Ovary (tissue), 9 donors: ENCODE data around the gene STX3. TPM values are rescaled to one million over a fixed set of nuclear protein-coding genes. Genes with fewer than 3 reads are reported as not detected.
A peak's percentile ranks its signal among the peaks of the same experiment; 100 is the strongest.

Source experiments
- DNase-seq, 5 donors: peaks; one replicate each; pipeline ENCODE4 v3.0.0-alpha.2; 2019 to 2020
- H3K27ac ChIP-seq, 2 donors: fragments of 200-600 bp; one replicate each; pipeline versions ENCODE4 v1.5.1 to v1.8.0; 2019 to 2022
- H3K27me3 ChIP-seq: fragments of 200-600 bp; one replicate; pipeline ENCODE4 v1.8.0; 2022
- H3K36me3 ChIP-seq: fragments of 200-600 bp; sonication (generic); one replicate; pipeline ENCODE4 v1.5.1; 2019
- H3K4me1 ChIP-seq: one replicate; pipeline ENCODE4 v1.8.1; 2013; ENCODE audit warnings: mild to moderate bottlenecking, moderate library complexity; ENCODE audit not compliant: insufficient read depth
- H3K4me3 ChIP-seq: fragments of 200-600 bp; sonication (generic); one replicate; pipeline ENCODE4 v1.5.1; 2017
- H3K9me3 ChIP-seq, 2 donors: fragments of 200-600 bp in 1 of 2; sonication (generic) in 1 of 2; one replicate each; pipeline versions ENCODE4 v1.5.1 to v1.8.1; 2013 to 2019; ENCODE audit warnings: mild to moderate bottlenecking in 1 of 2, moderate library complexity in 1 of 2
- CTCF ChIP-seq, 3 donors: fragments of 450-650 bp in 2 of 3; fragments of 200-600 bp in 1 of 3; IDR thresholded peaks; one replicate each; pipeline versions ENCODE4 v1.5.1 to v1.8.0; 2016 to 2022; ENCODE audit warnings: antibody characterized with exemption in 3 of 3, mild to moderate bottlenecking in 1 of 3
- EP300 ChIP-seq: sonication (generic); formaldehyde crosslinking; IDR thresholded peaks from one replicate; pipeline ENCODE4 v1.6.1; 2017; ENCODE audit warnings: antibody characterized with exemption
- POLR2A ChIP-seq: fragments of 450-650 bp; IDR thresholded peaks from one replicate; pipeline ENCODE4 v1.6.1; 2017; ENCODE audit warnings: antibody characterized with exemption, mild to moderate bottlenecking, moderate library complexity
- WGBS, 3 donors: extraction: QIAGEN DNeasy Blood & Tissue Kit in 1 of 3; methylation state at CpG; one replicate each; pipeline versions ENCODE4 v1.1.5 to v1.1.7; 2013 to 2017; 5-methylcytosine and 5-hydroxymethylcytosine counted together
- intact Hi-C, 4 donors: fragments of 100-400 bp; cut with DNase I; formaldehyde crosslinking; loops; one replicate each; pipeline versions ENCODE4 v1.11.0 to v1.15.1; 2022 to 2023
- polyA plus RNA-seq, 2 donors: library from polyadenylated mRNA; stranded (reverse); fragments of 200-250 nt in 1 of 2; fragments of 350-450 nt in 1 of 2; fragmentation: Illumina TruSeq in 1 of 2; extraction: RNeasy Lipid Tissue Mini Kit (QIAGEN cat#74804) in 1 of 2; gene quantifications; one replicate each; pipeline ENCODE4 v1.2.3, GENCODE V29; 2013 to 2014
- total RNA-seq, 7 donors: library from RNA; depleted of rRNA in 2 of 7; stranded (reverse); fragments of >200 nt in 2 of 7; fragmentation: NEBNext Ultra II Directional in 3 of 7; extraction: Animal tissue kit (Norgen Biotek cat#: 25700) in 3 of 7; gene quantifications; one replicate each; pipeline versions ENCODE4 v1.1.0 to v1.2.4, GENCODE V29; 2016 to 2023
- donor health status: DM: no; HTN: no; CAD: no; lungs with moderate emphysema.
- donor health status: DM: no; HTN: no; CAD: no.
- donor health status: Bipolar disorder and iron deficiency.
- donor health status: DM: yes; HTN: yes; CAD: no.
- donor health status: DM: no; HTN: no; CAD: no.
- donor health status: DM: yes; HTN: yes; CAD: no.

The STX3 gene
- total and polyA plus RNA-seq, 9 donors, result 13.3 to 29.4 (median 16.2) TPM

GRCh38 chr11:59804061-59804460 is 48.9 kb downstream of the STX3 start:
- TF ChIP-seq EP300, result no peak
- no peak for TF ChIP-seq CTCF (IDR thresholded peaks at IDR 0.05)
- no peak for DNase-seq
- Histone ChIP-seq H3K27ac (no peak overlapping the region), H3K27me3 (no peaks in the 10 kb centered on the region), H3K9me3 (no peaks in the 10 kb centered on the region), H3K4me1 (no peaks in the 10 kb centered on the region), H3K36me3 (no peaks in the 10 kb centered on the region), H3K4me3 (no peak overlapping the region)
- intact Hi-C loops, result loop anchor here in 3 of 4 donors (5.0 to 10.0 kb wide), 3 partner anchors 49 to 269 kb away; partner anchors contain the start of gene STX3 (in 1 of the 3)
- 92 to 98% (median 95%) methylated on average over 2 of the region's 2 CpGs for WGBS, 3 donors

GRCh38 chr11:59807047-59807610 is 52.0 kb downstream of the STX3 start:
- H3K36me3 ChIP-seq, result no peaks in the 10 kb centered on the region
- no peak overlapping the region for H3K27ac ChIP-seq
- H3K4me1 ChIP-seq, result no peaks in the 10 kb centered on the region
- no peaks in the 10 kb centered on the region for H3K9me3 ChIP-seq
- intact Hi-C loops, result loop anchor here in 2 of 4 donors (10.0 kb wide), 2 partner anchors 52 to 272 kb away; partner anchors contain the start of gene STX3 (in 1 of the 2)
- no peaks in the 10 kb centered on the region for H3K27me3 ChIP-seq
- 76 to 78% (median 77%) methylated on average over 1 of the region's 1 CpG for WGBS, 3 donors
- no peak overlapping the region for H3K4me3 ChIP-seq
- DNase-seq, result no peak
- no peak for TF ChIP-seq EP300
- no peak for TF ChIP-seq POLR2A
- no peak for TF ChIP-seq CTCF (IDR thresholded peaks at IDR 0.05)

DNA sequence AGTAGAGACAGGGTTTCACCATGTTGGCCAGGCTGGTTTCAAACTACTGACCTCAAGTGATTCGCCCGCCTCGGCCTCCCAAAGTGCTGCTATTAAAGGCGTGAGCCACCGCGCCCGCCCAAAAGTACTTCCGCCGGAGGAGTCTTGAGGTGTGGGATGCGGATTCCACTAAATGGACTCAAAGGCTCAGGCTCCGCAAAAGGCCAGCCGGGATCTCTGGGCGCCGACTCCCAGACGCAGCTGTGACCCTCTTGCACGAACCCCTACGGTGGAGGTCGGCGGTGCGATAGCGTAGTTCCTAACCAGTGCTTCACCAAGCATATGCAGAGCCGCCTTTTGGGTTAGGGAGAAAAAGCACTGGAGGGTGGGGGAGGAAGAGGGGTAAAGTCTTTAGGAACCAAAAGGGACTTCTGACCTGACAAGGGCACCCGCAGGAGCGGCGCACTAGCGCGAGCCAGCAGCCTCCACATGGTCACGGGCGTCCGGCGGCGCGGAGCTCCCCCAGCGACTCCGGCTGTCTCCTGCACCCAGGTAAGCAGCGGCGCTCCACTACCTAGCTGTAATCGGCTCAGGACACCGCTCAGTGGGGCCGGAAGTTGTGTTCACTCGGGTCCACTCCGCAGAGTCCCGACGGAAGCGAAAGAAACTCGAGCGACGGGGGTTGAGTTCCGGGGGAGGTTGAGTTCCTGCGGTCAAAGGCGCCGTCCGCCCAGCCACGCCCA is 55.2 kb downstream of the STX3 start, which contains the start of gene MRPL16:
TSS of gene MRPL16 (minus strand) at position 590 of the 722 bp plus-strand sequence. CDS start at position 470, 120 bp downstream.
- WGBS, 3 donors, result 0 to 1% (median 1%) methylated on average over 54 of the region's 54 CpGs
- intact Hi-C loops, result no loop called here

DNA sequence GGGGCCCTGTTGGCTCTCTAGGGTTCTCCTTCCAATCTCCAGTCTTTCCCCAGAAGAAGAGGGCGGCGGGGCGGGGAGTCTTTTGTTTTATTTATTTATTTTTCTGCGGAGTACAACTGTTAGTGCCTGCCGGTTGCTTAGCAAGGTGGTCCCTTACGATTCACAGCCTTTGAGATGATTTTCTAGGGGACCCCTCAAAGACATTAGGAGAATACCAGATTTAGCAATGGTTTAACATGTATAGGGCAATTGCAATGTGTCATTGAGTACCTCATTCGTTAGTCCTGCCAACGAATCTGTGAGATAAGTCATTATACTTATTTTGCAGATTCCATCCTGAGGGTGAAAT is 55.7 kb downstream of the STX3 start:
- H3K27ac ChIP-seq, result peak overlapping the region; percentile 23 to 58
- DNase-seq, result no peak
- no peaks in the 10 kb centered on the region for H3K9me3 ChIP-seq
- no peaks in the 10 kb centered on the region for H3K36me3 ChIP-seq
- H3K4me1 ChIP-seq, result peaks cover 5% of the 10 kb centered on the region
- 5 to 6% (median 5%) methylated on average over 8 of the region's 8 CpGs for WGBS, 3 donors
- TF ChIP-seq POLR2A (no peak), CTCF (IDR thresholded peaks at IDR 0.05) (no peak), EP300 (no peak)
- intact Hi-C loops, result no loop called here
- peak overlapping the region; percentile 89 for H3K4me3 ChIP-seq
- no peaks in the 10 kb centered on the region for H3K27me3 ChIP-seq

More for the DNA sequence above, 55.2 kb downstream of the STX3 start, which contains the start of gene MRPL16:
- H3K27me3 ChIP-seq, result no peaks in the 10 kb centered on the region
- H3K27ac ChIP-seq, result peak within 1 kb of the TSS; percentile 23 to 58
- peak; percentile 81 to 90 (median 87) for DNase-seq
- H3K36me3 ChIP-seq, result no peaks in the 10 kb centered on the region
- peak within 1 kb of the TSS; percentile 89 for H3K4me3 ChIP-seq
- H3K9me3 ChIP-seq, result no peaks in the 10 kb centered on the region
- TF ChIP-seq CTCF (IDR thresholded peaks at IDR 0.05), result peak in 1 of 3 donors; percentile 21
- TF ChIP-seq EP300, result no peak
- TF ChIP-seq POLR2A, result no peak
- peaks cover 1% of the 10 kb centered on the region for H3K4me1 ChIP-seq
